DMS53 treated with DMSO at 0.1 percent for 48 hours (cell line): ENCODE results near the gene PMVK.
"Not testable (repeated sequence)": the region's sequence is repeated elsewhere in the genome, so short reads cannot be mapped to it uniquely, and the experiment has no call there.

Source experiments
- DNase-seq: peaks from one replicate; lab custom pipeline; 2025; ENCODE audit not compliant: unreplicated experiment; lab: John Stamatoyannopoulos, UW

Gene PMVK

DNA sequence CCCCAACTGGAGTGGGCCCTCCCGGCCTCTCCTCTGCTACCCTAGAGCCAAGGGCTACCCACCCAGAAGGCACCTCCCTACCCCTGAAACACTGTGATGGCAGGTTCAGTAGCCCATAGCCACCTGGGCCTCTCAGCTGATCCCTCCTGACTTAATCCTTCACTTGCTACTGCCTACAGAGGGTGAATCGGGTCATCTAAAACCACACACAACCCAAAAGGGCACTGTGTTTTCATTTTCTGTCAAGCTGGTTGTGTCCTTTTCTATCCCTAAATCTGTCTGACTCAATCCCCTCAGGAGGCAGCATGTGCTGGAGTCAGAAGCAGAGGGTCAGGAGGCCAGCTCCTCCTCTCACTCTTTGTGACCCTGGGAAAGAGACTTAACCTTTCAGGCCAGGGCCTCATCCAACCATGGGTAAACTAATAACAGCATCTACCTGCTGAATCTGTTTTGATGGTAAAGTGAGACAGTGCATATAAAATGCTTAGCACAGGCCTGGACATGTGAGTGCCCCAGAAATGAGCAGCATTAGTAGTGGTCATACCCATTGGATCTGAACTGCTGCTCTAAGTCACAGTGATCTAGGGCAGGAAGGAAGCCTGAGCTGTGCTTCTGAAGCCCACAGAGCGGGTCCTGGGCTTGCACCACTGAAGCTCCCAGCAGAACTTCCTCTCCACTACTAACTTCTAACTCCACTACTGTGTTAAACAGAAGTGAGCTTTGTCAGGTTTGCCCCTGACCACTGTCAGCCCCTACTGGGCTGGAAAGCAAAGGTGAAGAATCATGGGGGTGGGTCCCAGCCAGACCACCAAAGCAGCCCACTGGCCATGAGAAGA, 11.0 kb downstream of the PMVK start:
- DNase-seq: no peak

DNA sequence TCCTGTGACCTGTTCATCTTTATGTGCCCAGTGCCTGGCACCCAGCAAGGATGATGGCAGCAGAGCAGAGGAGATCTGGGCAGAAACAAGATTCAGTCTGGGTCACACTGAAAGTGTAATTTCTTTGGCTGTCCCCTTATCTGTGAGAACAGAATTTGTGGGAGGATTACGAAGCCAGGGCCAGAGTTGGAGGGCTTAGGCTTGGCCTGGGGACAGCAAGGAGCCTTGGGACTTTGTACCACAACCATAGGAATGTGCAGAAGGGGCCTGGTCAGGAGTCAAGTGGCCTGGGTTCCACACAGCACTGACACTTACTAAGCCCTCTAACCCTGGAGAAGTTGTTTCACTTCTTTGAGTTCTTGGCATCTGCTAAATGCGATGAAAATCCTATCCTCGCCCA, 12.8 kb downstream of the PMVK start:
- DNase-seq: no peak

DNA sequence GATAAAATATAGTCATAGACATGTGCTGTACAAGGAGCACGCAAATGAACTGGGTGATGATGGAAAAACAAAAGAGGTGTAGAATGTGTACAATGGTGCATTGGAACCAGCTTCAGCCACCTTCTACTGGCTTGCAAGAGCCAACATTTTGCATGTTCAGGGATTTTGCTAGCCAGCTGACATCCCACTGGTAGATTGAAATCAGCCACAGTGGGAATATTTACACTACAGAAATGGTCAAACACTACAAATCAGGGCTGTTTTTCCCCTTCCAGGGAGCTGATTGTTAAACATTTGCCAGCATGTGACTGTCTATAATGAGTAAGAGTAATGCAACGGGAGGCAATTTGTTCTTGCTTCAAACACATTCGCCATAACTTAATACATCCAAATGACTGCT, 23.2 kb downstream of the PMVK start:
- peak; percentile 22 for DNase-seq

DNA sequence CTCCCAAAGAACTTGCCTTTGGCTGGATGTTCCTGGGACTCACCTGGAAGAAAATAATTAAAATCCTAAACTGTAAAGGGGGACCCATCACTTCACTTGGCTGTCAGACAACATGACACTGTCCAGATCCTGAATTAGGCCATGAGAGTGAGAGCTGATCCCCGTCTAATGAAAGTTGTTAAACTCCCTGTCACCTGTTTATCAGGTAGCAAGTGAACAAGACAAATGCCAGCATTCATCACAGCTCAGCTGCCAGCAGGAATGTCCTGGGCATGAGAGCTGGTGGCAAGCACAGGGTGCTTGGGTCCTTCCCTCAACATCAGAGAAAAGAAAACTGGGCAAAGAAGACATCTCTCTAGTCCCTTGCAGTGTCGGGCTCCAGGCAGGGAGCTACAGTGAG, 23.8 kb downstream of the PMVK start:
- no peak for DNase-seq

DNA sequence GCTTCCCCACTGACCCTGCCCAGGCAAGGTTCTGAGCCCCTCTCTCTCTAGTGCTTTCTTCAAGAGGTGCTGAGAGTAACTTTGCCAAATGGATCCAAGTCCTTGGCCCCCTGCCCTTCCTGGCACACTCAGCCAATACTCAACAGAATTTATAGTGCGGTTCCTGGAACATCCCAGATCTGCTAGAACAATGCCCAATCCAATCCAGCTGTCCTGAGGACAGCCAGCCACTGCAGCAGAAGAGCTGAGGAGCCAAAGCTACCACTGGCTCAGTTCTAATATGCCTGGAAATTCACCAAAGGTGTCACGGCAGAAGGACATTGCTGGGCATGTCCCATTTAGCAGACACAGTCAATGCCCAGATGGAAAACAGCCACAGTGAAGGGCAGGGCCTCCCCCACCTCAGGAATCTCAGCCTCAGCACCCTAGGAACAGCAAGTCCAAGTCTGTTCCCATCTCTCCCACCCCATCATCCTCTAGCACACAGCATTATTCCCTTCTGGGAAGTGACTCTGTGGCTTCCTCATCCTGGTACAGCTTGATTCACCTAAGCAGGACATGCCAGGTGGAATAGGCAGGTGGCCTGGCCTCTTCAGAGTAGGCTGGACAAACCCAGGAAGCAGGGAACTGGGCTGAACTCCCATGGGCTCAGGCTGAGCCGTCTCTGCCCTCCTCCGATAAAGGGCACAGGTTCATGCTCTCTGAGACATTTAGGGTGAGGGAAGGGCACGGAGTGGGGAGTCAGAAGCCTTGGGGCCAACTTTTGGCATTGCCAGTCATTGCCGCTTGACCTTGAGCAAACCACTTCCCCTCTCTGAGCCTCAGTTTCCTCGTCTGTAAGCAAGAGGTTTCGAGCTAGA, 24.6 kb downstream of the PMVK start:
- peak; percentile 16 for DNase-seq

DNA sequence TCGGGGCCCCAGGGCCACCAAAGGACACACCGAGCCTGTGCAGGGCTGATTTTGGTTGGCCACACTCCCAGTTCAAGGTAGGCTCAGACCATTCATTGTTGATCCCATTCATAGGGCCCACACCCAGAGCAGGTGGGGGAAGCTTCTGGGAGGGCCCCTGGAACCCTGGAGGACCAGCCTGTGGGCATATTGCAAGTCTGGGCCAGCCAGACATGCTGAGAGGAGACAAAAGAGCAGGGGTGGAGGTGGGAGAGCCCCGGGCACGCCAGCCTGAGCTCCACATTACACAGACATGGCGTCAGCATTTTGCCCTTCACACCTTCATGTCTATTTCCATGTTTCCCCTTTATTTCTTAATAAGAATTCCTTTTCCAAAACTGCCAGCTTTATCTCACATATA, 25.7 kb downstream of the PMVK start:
- DNase-seq: no peak

DNA sequence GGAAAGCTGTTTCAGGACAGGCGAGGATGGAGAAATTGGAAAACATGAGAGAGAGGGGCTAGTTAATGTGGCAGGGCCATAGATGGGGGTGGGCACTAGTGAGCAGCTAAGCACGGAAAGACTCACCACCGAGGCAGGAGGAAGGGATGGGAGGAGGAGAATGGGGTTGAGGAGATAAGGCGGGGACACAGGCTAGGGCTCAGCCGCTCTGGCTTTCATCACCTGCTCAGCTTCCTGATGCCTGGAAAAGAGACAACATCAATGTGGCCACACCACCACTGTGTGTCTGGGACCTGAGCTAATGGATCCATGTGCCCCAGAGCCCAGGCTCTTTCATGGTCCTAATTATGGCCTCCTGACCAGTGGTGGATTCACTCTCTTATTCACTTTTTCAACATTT, 27.6 kb downstream of the PMVK start:
- no peak for DNase-seq

DNA sequence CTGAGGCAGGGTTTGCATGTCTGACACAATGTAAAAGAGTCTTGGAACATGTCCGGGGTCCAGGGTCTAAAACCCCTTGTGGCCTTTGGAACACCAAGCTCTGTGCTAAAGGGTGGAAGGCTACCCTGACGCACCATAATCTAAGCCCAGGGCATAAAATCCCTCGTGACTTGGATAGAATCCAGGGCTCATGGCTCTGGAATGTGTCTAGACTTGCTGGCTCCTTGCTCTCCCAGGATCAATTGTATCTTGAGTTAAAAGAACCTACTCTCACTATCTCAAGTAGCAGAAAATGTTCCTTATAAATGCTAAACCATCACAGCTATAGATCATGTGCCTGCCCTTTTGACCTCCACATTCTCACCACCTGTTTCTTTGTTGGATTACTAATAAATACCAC, 28.4 kb downstream of the PMVK start:
- not testable (repeated sequence) for DNase-seq

DNA sequence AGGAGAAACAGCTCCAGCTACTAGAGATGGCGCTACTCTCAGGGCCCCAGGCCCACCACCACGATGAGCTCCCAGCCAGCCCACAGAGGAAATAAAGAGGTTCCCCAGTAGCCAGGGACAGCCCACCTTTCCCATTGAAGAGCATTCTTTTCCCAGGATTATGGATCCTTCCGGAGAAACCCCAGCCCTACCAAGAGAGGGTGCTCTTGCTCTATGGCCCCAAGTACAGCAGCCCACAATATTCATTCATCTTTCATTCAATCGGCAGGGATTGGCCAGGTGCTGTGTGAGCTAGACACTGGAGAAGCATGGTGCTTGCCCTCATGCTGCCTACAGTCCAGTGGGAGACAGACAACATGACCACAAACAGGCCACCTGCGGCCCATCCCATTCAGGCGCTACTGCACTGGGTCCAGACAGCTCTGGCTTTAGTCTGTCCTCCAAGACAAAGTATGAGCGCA, 29.9 kb downstream of the PMVK start:
- no peak for DNase-seq

DNA sequence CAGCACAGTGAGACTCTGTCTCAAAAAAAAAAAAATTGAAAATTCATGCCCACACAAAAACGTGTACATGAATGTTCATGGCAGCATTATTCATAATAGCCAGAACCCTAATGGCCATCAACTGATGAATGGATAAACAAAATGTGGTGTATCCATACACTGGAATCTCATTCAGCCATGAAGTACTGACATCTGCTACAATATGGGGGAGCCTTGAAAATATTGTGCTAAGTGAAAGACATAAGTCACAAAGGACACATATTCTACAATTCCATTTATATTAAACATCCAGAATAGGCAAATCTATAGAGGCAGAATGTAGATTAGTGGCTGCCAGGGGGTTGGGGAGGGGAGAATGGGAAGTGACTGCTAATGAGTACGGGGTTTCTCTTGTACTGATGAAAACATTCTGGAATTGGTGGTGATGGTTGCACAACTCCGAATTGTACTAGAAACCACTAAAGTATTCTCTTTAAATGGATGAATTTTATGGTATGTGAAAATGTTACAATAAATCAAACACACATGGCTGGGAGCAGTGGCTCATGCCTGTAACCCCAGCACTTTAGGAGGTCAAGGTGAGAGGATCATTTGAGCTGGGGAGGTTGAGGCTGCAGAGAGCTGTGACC, 33.5 kb downstream of the PMVK start:
- DNase-seq: no peak

DNA sequence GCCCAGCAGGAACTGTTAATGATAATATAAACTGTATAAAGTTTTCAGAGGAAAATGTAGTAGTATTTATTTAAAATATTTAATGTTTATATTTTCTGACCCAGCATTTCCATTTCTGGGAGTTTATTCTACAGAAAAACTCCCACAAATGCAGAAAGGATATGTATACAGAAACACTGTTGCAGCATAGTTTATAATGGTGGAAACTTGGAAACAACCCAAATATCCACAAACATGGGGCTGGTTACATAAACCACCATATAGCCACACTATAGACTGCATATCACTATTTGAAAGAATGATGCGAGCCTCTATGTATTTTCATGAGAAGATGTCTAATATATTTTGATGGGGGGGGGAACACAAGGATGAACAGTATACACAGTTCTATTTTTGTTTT, 34.9 kb downstream of the PMVK start:
- DNase-seq: no peak

DNA sequence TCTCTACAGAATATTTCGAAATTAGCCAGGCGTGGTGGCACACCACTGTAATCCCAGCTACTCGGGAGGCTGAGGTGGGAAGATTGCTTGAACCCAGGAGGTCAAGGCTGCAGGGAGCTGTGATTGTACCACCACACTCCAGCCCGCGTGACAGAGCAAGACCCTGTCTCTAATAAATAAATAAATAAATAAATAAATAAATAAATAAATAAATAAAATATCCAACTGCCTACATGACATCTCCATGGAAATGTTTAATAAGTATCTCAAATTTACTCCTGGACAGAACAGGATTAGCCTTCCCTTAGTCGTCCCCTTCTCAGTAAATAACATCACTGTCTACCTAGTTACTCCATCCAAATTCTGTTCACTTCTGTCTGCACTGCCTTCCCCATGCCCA, 37.5 kb downstream of the PMVK start:
- no peak for DNase-seq

DNA sequence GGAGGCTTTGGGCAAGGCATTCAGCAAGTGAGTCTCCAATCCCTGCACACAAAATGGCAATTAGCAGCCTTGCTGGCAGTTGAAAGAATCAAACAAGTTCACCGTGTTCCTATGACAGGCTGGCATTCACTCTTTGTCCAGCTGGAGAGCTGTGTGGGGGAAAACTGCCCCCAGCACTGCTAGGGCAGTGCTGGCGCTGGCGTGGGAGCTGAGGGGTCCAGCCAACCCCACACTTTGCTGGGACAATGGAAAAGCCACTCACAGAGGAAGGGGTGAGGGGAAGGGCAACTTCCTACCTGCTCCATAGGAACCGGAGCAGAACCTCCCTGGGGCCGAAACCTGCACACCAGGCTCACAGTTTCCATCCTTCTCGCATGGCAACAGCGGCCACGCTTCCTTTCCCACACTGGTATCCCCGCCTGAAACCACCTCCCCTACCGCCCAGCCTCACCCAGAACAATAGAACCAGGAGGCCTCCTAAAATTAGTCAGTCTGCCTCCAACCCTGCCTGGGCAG, 39.7 kb downstream of the PMVK start:
- DNase-seq: no peak

DNA sequence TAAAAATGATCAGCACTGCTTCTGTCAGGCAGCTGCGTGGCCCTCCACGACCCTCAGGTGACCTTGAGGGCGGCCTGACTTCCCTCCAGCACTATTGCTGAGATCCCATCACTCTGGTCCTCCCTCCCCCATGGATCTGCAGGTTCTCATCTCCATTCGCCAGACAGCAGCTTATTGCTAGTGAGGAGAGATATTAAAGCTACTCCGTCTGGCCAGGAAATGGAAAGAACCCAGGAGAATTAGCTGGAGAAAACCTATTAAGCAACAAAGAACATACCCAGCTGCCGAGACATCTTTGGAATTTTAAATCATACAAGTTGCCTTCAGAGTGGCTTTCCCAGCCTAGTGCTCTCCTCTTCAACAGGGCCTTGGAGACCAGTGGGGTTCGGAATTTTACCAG, 40.7 kb downstream of the PMVK start:
- DNase-seq: no peak

DNA sequence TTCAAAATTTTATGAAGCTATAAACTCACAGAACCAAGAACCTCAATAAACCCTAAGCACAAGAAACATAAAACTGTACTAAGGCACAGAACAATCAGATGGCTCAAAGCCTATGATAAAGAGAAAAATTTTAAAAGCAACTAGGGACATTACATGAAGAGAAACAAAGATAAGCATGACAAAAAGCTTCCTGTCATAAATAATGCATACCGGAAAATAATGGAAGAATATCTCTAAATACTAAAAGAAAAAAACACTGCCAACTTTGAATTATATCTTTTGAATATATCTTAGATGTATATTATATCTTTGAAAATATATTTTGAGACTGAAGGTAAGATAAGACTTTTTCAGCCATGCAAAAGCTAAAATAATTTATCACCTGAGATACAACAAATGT, 45.1 kb downstream of the PMVK start:
- DNase-seq: no peak

DNA sequence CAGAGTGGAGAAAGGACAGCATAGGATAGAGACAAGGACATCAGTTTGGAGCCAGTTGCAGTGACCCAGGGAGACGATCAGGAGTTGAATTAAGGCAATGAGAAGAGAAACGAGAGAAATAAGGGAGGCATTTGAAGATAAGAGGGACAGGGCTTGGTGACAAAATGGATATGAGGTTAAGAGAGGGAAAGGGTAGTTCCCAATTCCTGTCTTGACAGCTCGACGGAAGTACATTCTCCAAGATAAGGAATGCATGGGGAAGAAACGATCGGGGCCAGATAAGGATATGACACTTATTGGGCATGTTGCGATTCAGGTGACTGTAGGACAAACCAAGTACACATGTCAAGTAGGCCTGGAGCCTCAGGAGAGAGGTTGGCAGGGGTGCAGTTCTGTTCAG, 47.8 kb downstream of the PMVK start:
- DNase-seq: no peak

DNA sequence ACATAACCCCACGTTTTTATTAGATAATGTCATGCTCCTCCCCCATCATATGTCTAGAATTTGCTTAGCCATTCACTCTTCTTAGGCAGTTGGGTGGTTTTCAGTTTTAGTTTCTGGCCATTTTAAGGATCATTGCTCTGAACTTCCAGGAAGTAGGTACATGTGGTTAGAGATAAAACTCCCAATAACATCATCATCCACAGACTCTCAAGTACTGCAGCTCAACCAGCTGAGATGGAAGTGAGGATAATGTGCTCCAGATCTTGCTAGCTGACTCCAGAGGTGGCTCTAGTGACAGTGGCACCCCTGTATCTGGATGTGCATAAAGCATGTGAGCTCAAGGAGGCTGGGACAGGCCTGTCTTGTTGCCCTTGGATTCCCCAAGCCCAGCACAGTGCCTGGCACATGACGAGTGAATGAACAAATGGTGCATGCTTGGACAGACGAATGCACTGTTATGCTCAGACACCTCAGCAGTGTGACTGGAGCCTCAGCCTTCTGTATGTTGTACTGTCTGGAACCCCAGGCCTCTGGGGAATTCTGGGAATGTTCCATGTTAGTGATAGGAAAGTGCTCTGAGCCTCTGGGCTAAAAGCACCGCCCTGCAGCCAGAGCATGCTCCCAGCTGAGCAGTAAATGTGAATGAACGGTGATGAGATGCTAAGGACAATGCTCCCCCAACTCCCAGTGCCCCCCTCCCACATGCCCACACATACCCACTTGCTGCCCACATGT, 50.1 kb downstream of the PMVK start:
- DNase-seq: no peak

DNA sequence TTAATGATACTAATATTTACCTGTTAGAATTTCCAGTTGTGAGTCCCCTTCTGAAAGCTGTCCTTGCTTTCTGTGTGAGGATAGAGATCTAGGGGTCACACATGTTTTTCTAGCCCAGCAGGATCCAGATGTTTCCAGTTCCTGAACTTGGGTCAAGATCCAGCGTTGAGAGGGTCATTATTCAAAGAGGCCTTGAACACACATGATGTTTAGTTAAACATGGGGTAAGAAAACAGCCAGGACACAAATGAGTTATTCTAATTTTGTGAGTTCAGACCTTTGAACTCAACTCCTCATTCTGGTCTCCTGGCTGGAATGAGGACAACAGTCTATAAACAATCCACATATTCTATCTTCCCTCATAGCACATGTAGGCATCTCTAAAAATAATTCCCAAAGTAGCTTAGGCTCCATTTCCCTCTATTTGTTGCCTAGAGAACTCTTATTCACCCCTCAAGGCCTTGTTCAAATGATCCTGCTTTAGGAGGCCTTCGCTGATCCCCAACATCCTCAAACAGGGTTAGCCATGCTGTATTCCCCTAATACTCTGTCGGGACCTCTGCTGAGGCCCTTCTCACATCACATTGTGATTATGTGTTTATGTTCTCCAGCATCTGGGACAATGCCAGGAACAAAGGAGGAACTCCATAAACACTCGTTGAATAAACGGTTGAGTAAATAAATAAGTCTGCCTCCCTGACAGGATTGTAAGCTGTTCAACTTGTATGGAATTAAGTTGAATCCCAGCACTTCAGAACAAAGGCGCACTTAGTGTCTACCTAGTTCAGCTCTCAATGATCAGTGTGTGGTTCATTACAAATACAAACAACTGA, 51.4 kb downstream of the PMVK start:
- DNase-seq: no peak

DNA sequence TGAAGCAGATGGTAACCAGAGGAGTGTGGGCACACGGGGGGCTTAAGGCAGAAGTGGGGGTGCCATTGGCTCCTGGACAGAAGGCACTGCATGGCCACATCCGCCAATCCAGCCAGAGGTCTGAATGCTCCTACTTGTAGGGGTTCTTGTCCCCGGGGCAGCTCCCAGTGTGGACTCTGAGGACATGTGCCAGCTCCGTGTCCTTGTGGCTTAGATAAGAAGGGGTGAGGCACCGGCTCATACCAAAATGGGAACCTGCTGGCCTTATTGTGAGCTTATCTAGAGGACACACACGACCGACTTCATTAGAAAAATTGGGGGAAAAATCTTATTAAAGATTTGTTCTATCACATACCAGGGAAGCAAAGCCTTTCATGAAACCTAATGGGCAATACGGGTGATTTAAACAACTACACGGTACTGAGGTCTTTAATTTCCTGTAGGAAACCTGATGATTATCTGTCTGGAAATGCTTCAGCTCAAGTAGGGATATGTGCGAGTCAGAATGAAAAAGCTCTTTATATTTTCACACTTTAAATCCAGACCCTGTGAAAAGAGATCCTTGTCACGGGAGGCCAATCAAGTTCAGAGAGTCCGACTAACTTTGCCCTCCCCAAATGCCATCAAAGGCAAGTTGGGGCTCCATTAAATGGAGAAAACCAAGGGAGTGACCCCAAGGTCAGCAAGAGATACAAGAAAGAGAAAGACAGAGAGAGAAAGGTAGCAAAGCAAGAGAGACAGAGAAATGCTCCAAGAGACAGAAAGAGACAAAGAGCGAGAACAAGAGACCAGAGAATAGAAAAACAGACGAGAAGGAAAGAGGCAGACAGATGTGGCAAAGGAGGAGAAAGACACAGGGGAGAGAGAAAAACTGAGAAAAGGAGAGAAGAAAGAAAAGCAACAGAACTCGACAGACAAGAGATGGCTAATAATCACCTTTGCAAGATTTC, 52.3 kb downstream of the PMVK start:
- DNase-seq: no peak
